Brain microvascular endothelial cell (primary cell): ENCODE results near the gene ROR1.
A peak's percentile ranks its signal among the peaks of the same experiment; 100 is the strongest.

Source experiments
- DNase-seq: peaks from one replicate; pipeline ENCODE4 v3.0.0-alpha.2; 2020
- H3K27ac ChIP-seq: fragments of 250-450 bp; sonication (Bioruptor Pico); 2 replicates; pipeline ENCODE4 v1.5.1; 2020; ENCODE audit warnings: mild to moderate bottlenecking, moderate library complexity
- H3K27me3 ChIP-seq: fragments of 250-450 bp; sonication (Bioruptor Pico); replicated peaks from 2 replicates; pipeline ENCODE4 v1.5.1; 2020; ENCODE audit warnings: mild to moderate bottlenecking
- H3K36me3 ChIP-seq: fragments of 250-450 bp; sonication (Bioruptor Pico); replicated peaks from 2 replicates; pipeline ENCODE4 v1.5.1; 2020; ENCODE audit warnings: mild to moderate bottlenecking
- H3K4me3 ChIP-seq: 2 replicates; pipeline ENCODE4 v1.5.1; 2011; ENCODE audit warnings: low read depth, mild to moderate bottlenecking, control low read depth, low read length, moderate library complexity
- in situ Hi-C: cut with HindIII; loops from 2 replicates; pipeline ENCODE4 v1.10.0; 2017; ENCODE audit warnings: low sequenced_read_pairs, low pct_ligation_motif_present
- TF ChIP-seq, protein P1 (sequence below): IDR thresholded peaks from 2 replicates; pipeline ENCODE4 v1.5.1; 2011; ENCODE audit warnings: low read depth, mild to moderate bottlenecking, moderate library complexity, low read length, control low read depth, inconsistent platforms; ENCODE audit errors: missing control alignments

Gene ROR1

DNA sequence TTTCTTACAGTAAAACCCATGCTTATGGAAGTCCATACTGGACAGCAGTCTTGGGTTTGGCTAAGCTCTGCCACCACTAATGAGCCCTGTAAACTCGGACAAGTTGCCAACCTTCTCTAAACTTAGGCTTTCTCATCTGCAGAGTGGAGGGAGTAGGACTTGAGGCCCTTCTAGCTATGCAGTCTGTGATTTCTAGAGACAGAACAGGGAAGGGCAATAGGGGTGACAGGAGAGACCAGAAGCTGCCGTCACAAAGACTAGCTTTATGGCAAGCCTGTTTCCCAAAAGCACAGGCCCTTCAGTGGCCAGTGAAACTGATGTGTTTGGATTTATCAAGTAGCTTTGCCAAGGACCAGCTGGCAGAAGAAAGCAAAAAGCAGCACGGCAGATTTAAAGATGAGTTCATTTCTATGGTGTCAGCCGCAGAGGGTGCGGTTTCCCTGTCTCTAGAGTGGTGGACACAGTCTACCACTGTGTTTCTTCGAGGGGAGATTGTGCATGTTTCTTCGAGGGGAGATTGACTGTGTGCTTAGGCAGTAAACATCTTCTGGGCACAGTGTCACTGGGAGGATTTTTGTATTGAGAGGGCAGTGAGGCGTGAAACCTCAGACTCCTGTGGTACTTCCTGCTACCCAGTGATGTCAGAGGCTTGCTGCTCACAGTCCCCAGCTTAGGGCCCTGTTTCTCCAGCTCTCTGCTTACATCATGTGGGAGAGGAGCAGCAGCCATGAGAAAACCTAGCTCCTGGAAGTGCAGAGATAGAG, 119.0 kb downstream of the ROR1 start:
- H3K27me3 ChIP-seq: no peaks in the 10 kb centered on the region
- peak; percentile 68 for DNase-seq
- in situ Hi-C loops: no loop called here
- H3K27ac ChIP-seq: no peak overlapping the region
- no peak overlapping the region for H3K4me3 ChIP-seq
- H3K36me3 ChIP-seq: no peaks in the 10 kb centered on the region
- TF ChIP-seq, protein P1, sequence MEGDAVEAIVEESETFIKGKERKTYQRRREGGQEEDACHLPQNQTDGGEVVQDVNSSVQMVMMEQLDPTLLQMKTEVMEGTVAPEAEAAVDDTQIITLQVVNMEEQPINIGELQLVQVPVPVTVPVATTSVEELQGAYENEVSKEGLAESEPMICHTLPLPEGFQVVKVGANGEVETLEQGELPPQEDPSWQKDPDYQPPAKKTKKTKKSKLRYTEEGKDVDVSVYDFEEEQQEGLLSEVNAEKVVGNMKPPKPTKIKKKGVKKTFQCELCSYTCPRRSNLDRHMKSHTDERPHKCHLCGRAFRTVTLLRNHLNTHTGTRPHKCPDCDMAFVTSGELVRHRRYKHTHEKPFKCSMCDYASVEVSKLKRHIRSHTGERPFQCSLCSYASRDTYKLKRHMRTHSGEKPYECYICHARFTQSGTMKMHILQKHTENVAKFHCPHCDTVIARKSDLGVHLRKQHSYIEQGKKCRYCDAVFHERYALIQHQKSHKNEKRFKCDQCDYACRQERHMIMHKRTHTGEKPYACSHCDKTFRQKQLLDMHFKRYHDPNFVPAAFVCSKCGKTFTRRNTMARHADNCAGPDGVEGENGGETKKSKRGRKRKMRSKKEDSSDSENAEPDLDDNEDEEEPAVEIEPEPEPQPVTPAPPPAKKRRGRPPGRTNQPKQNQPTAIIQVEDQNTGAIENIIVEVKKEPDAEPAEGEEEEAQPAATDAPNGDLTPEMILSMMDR: no peak

DNA sequence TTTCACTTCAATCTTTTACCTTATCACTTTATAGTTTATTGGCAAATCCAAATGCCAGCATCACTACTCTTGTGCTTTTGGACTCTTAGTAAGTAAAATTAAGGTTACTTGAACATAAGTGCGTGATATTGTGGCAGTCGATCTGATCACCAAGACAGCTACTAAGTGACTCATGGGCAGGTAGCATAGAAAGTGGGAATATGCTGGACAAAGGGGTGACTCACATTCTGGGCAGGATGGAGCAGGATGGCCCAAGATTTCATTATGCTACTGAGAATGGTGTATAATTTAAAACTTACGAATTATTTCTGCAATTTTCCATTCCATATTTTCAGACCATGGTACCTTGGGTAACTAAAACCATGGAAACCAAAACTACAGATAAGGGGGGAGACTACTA, 120.2 kb downstream of the ROR1 start:
- Histone ChIP-seq H3K27me3 (no peaks in the 10 kb centered on the region), H3K36me3 (no peaks in the 10 kb centered on the region), H3K27ac (no peak overlapping the region), H3K4me3 (no peak overlapping the region)
- TF ChIP-seq, protein P1: no peak
- DNase-seq: no peak
- in situ Hi-C loops: no loop called here

DNA sequence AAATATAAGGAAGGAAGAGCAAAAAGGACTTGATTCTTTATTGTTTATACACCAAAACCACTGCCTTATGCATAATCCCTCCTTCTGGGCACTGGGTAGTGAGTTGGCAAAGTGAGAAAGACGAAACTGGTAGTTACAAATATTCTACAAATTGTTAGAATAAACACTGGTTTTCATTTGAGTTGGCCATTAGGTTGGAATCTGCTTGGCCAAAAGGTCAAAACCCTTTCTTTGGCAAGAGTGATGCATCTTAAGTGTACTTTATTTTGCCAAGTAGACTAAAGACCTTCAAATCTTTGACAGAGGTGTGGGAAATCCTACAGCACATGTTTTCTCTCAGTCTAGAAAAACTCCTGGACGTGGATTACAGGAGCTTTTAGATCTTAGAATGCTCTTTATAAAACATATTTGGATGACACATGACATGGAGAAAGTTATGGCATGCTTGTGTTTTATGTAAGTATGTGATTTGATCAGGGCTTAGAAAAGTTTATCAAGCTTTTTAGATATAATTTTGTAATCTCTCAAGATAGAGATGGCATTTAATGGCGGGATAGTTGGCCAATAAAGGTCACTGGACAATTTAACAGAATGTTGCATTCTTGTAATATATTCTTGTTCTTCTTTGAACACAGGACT, 120.9 kb downstream of the ROR1 start:
- TF ChIP-seq, protein P1: no peak
- no peak for DNase-seq
- in situ Hi-C loops: no loop called here
- Histone ChIP-seq H3K27me3 (no peaks in the 10 kb centered on the region), H3K36me3 (no peaks in the 10 kb centered on the region), H3K4me3 (no peak overlapping the region), H3K27ac (no peak overlapping the region)

DNA sequence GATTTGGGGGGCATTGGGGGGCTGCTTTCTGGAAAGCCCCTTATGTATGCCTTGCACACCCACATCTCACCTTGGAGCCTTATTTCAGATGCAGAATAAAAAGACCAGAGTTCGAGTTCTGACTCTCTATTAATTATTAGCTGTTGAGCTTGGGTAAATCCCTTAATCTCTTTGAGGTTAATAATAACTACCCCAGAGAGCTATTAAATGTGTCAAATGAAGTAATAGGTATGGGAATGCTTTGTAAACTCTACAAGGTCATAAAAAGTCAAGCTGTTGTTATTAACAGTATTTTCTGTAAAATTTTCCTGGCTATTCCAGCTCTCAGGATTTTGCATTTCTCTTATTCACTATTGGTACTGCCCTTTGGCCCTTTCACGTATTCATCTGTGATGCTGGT, 122.9 kb downstream of the ROR1 start:
- TF ChIP-seq, protein P1: no peak
- no peak for DNase-seq
- in situ Hi-C loops: no loop called here

DNA sequence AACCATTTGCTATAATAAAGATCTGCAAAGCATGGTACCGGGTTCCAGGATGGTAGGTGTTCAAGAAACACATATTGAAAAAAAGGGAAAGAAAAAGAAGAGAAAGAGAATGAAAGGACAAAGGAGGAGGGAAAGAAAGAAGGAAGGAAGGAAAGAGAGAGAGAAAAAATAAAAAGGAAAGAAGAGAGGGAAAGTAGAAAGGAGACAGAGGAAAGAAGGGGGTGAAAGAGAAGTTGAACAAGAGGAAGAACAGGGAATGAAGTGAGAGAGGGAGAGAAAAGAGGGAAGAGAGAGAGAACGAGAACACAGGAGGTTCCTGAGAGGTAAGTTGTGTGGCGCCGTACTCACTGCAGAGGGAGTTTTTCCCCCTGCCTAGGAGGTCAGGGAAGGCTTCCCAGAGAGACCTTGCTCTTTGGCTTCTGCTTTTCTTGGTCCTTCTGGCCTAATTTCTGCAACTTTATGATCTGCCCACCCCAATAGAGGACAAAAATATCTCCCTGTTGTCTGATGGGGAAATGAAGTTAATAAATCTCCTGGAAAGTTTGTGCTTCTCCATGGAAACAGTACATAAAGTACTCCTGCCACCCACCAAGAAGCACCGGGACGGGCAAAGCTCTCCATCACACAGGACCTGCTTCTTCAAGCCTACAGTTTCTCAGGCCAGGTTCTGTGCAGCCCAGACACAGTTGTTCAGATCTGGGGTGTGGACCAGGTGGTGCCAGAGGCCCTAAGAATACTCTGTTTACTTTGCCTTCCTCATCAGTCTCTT, 124.8 kb downstream of the ROR1 start:
- H3K27me3 ChIP-seq: no peaks in the 10 kb centered on the region
- in situ Hi-C loops: no loop called here
- no peak overlapping the region for H3K4me3 ChIP-seq
- TF ChIP-seq, protein P1: no peak
- DNase-seq: no peak
- no peak overlapping the region for H3K27ac ChIP-seq
- no peaks in the 10 kb centered on the region for H3K36me3 ChIP-seq

More for the DNA sequence above, 122.9 kb downstream of the ROR1 start:
- H3K27ac ChIP-seq: no peak overlapping the region
- no peak overlapping the region for H3K4me3 ChIP-seq
- H3K36me3 ChIP-seq: no peaks in the 10 kb centered on the region
- no peaks in the 10 kb centered on the region for H3K27me3 ChIP-seq
